Muscle layer of colon (tissue), 2 donors: ENCODE results near the gene R3HDM4.

Experiments used
- H3K27ac ChIP-seq: one replicate; pipeline ENCODE4 v1.7.0; 2013; ENCODE audit warnings: low read depth, mild to moderate bottlenecking, low read length, moderate library complexity
- H3K27me3 ChIP-seq, 2 donors: one replicate each; pipeline ENCODE4 v1.7.0; 2013; ENCODE audit warnings: low read length in 2 of 2, mild to moderate bottlenecking in 2 of 2; ENCODE audit not compliant: insufficient read depth in 2 of 2, control insufficient read depth in 1 of 2
- H3K36me3 ChIP-seq: one replicate; pipeline ENCODE4 v1.7.0; 2013; ENCODE audit warnings: mild to moderate bottlenecking, low read length; ENCODE audit not compliant: insufficient read depth
- H3K4me1 ChIP-seq: one replicate; pipeline ENCODE4 v1.7.0; 2013; ENCODE audit warnings: mild to moderate bottlenecking, low read length; ENCODE audit not compliant: insufficient read depth
- H3K4me3 ChIP-seq, 2 donors: one replicate each; pipeline ENCODE4 v1.7.0; 2013; ENCODE audit warnings: low read length in 2 of 2, low read depth in 1 of 2, mild to moderate bottlenecking in 1 of 2, moderate library complexity in 1 of 2
- H3K9ac ChIP-seq: one replicate; pipeline ENCODE4 v1.7.0; 2013; ENCODE audit warnings: low read length
- H3K9me3 ChIP-seq: one replicate; pipeline ENCODE4 v1.7.0; 2013; ENCODE audit warnings: mild to moderate bottlenecking, low read length
- donor health status: abdominal sarcoma.
- donor health status: Adenocarcinoma of cecum.

The R3HDM4 gene

GRCh38 chr19:934865-935479, 22.0 kb upstream of the R3HDM4 start:
- Histone ChIP-seq H3K27me3 (no peaks in the 10 kb centered on the region), H3K9ac (no peak overlapping the region), H3K9me3 (no peaks in the 10 kb centered on the region), H3K4me3 (no peak overlapping the region), H3K36me3 (no peaks in the 10 kb centered on the region), H3K27ac (peak overlapping the region; percentile 75), H3K4me1 (peaks cover 31% of the 10 kb centered on the region)

GRCh38 chr19:934197-934840, 21.3 kb upstream of the R3HDM4 start:
- H3K27ac ChIP-seq, result peak overlapping the region; percentile 75
- no peaks in the 10 kb centered on the region for H3K9me3 ChIP-seq
- H3K36me3 ChIP-seq, result no peaks in the 10 kb centered on the region
- H3K4me3 ChIP-seq, result no peak overlapping the region
- peaks cover 30% of the 10 kb centered on the region for H3K4me1 ChIP-seq
- no peaks in the 10 kb centered on the region for H3K27me3 ChIP-seq
- no peak overlapping the region for H3K9ac ChIP-seq

- H3K9me3 ChIP-seq, result no peaks in the 10 kb centered on the region
- no peak overlapping the region for H3K9ac ChIP-seq
- no peaks in the 10 kb centered on the region for H3K27me3 ChIP-seq
- peak overlapping the region; percentile 75 for H3K27ac ChIP-seq
- no peaks in the 10 kb centered on the region for H3K36me3 ChIP-seq
- no peak overlapping the region for H3K4me3 ChIP-seq
- H3K4me1 ChIP-seq, result peaks cover 30% of the 10 kb centered on the region
Measured at GRCh38 chr19:933553-933882, 20.5 kb upstream of the R3HDM4 start.

GRCh38 chr19:932648-933552, 19.9 kb upstream of the R3HDM4 start:
- H3K27ac ChIP-seq, result peak overlapping the region; percentile 75
- H3K4me1 ChIP-seq, result peaks cover 31% of the 10 kb centered on the region
- H3K4me3 ChIP-seq, result no peak overlapping the region
- H3K27me3 ChIP-seq, result no peaks in the 10 kb centered on the region
- no peaks in the 10 kb centered on the region for H3K9me3 ChIP-seq
- no peaks in the 10 kb centered on the region for H3K36me3 ChIP-seq
- H3K9ac ChIP-seq, result no peak overlapping the region

GRCh38 chr19:931860-932647, 19.0 kb upstream of the R3HDM4 start:
- Histone ChIP-seq H3K4me3 (no peak overlapping the region), H3K4me1 (peaks cover 35% of the 10 kb centered on the region), H3K27me3 (no peaks in the 10 kb centered on the region), H3K27ac (peak overlapping the region; percentile 75), H3K36me3 (no peaks in the 10 kb centered on the region), H3K9ac (no peak overlapping the region), H3K9me3 (no peaks in the 10 kb centered on the region)

GRCh38 chr19:929891-930258, 16.9 kb upstream of the R3HDM4 start:
- Histone ChIP-seq H3K27ac (no peak overlapping the region), H3K4me1 (peaks cover 29% of the 10 kb centered on the region)

GRCh38 chr19:929203-929890, 16.3 kb upstream of the R3HDM4 start:
- H3K27ac ChIP-seq, result no peak overlapping the region

More at GRCh38 chr19:929891-930258, 16.9 kb upstream of the R3HDM4 start:
- Histone ChIP-seq H3K9me3 (no peaks in the 10 kb centered on the region), H3K36me3 (no peaks in the 10 kb centered on the region), H3K4me3 (no peak overlapping the region), H3K27me3 (no peaks in the 10 kb centered on the region), H3K9ac (no peak overlapping the region)

GRCh38 chr19:928471-929202, 15.6 kb upstream of the R3HDM4 start:
- no peak overlapping the region for H3K27ac ChIP-seq
- H3K9ac ChIP-seq, result no peak overlapping the region
- H3K9me3 ChIP-seq, result no peaks in the 10 kb centered on the region
- H3K4me1 ChIP-seq, result peaks cover 17% of the 10 kb centered on the region
- no peaks in the 10 kb centered on the region for H3K27me3 ChIP-seq
- no peak overlapping the region for H3K4me3 ChIP-seq
- no peaks in the 10 kb centered on the region for H3K36me3 ChIP-seq

More at GRCh38 chr19:929203-929890, 16.3 kb upstream of the R3HDM4 start:
- H3K9ac ChIP-seq, result no peak overlapping the region
- H3K4me1 ChIP-seq, result peaks cover 24% of the 10 kb centered on the region
- H3K36me3 ChIP-seq, result no peaks in the 10 kb centered on the region
- no peaks in the 10 kb centered on the region for H3K27me3 ChIP-seq
- H3K9me3 ChIP-seq, result no peaks in the 10 kb centered on the region
- no peak overlapping the region for H3K4me3 ChIP-seq

- Histone ChIP-seq H3K4me3 (no peak overlapping the region), H3K36me3 (no peaks in the 10 kb centered on the region), H3K4me1 (peaks cover 9% of the 10 kb centered on the region), H3K27ac (peak overlapping the region; percentile 81), H3K9me3 (no peaks in the 10 kb centered on the region), H3K27me3 (no peaks in the 10 kb centered on the region), H3K9ac (no peak overlapping the region)
Measured at GRCh38 chr19:927780-928401, 14.9 kb upstream of the R3HDM4 start.

- peaks cover 5% of the 10 kb centered on the region for H3K4me1 ChIP-seq
- H3K4me3 ChIP-seq, result peak overlapping the region; percentile 70 to 80
Measured at GRCh38 chr19:927351-927779, 14.3 kb upstream of the R3HDM4 start.

More at GRCh38 chr19:927351-927779, 14.3 kb upstream of the R3HDM4 start:
- H3K36me3 ChIP-seq, result no peaks in the 10 kb centered on the region
- H3K9ac ChIP-seq, result no peak overlapping the region
- H3K27ac ChIP-seq, result peak overlapping the region; percentile 81
- no peaks in the 10 kb centered on the region for H3K9me3 ChIP-seq
- no peaks in the 10 kb centered on the region for H3K27me3 ChIP-seq
